Measurements from ENCODE around the gene ZNF615.
"Not testable (repeated sequence)": the region's sequence is repeated elsewhere in the genome, so short reads cannot be mapped to it uniquely, and the experiment has no call there.

ZNF615 gene

DNA sequence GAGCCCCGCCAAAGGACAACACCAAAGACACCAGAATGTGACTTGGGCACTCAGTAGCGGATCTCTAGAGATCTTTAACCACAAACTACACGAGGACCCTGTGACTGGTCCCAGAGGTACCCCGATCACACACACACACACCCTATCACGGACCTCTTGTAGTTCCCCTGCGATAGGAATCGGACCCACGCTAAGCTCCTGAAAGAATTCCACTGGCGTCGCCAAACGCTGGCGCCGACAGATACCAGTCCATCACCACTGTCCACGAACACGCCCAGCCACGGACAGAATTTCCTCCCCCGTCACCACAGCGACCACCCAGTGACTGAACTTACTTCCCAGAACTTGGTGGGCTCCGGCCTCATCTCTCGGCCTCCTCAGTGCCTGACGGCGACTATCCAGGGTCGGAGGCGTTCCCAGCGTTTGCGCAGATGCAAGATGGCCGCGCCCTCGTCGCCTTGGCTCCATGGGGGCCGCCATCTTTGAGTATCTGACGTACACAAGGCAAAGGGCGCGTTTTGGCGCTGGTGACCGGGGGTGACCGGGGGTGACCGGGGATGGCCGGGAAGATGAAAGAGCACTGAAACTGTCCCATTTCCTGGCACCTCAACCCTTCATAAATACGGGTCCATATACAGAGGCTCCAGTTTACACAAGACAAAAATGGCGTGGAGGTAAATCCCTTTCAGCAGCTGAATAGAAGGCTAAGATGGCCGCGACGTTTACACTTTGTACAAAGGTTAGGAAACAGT, at the start of gene ZNF615:
Gene ZNF615 (minus strand): TSS at position 406 of the 752 bp plus-strand sequence. CDS start 4,500 bp downstream, outside the sequence.
- DNase-seq (ENCODE audit: low read depth in 2 of 2), result peak; percentile 74 to 79

DNA sequence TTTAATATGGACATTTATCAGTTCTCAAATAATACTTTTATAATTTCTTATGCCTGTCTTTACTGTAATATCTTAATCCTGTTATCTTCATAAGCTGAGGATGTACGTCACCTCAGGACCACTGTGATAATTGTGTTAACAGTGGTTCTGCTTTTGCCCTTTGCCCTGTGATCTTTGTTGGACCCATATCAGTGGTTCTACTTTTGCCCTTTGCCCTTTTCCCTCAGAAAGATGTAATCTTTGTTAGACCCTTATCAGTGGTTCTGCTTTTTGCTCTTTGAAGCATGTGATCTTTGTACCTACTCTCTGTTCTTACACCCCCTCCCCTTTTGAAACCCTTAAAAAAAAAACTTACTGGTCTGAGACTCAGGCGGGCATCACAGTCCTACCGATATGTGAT, 48.5 kb upstream of the ZNF615 start:
- DNase-seq (ENCODE audit: low read depth in 2 of 2), result not testable (repeated sequence)

DNA sequence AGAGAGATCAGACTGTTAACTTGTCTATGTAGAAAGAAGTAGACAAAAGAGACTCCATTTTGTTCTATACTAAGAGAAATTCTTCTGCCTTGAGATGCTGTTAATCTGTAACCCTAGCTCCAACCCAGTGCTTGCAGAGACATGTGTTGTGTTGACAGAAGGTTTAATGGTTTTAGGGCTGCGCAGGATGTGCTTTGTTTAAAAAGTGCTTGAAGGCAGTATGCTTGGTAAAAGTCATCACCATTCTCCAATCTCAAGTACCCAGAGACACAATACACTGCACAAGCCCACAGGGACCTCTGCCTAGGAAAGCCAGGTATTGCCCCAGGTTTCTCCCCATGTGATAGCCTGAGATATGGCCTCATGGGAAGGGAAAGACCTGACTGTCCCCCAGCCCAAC, 43.7 kb upstream of the ZNF615 start:
- DNase-seq (ENCODE audit: low read depth in 2 of 2), result not testable (repeated sequence)

DNA sequence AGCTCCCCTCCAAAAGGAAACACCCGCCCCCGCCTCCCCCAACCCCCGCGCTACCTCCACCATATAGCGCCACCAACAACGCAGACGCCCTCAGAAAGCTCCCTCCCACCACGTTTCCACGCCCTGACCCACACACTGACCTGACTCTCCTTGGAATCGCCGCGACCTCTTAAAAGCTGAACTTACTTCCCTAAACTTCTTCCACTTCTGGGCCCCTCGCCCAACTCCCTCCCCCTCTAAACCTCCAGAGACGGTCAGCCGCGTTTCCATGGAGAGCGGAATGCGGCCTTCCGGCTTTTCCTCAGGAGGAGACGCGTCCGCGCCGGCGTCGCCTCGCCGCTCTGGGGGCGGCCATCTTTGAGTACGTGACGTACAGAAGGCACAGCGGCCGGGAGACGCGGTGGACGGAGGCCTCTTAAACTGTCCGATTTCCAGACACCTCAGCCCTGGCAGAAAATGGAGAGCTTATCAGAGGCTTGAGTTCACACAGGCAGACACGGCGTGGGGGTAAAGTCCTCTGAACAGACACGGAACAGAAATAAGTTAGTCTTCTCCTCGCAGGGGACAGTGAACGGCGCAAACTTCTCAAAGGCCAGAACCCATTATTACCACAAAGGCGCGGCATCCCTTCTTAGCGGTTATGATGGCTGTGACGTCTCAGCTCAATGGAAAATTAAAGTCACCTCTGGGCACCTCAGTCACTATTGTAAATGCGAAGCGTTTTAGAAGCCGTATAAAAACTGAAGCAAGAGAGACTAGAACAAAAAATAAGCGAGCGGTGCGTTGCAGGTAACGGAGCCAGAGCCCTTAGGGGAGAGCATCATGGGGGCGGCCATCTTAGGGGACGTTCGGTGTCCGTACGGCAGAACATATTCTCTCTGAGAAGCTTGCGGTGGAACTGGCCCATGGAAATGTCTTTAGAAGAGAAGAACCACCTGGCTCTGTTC, 40.8 kb upstream of the ZNF615 start, which contains the start of gene ZNF432:
Gene ZNF432 (minus strand): TSS at position 284 of the 947 bp plus-strand sequence. CDS start 1,970 bp downstream, outside the sequence.
- DNase-seq (ENCODE audit: low read depth in 2 of 2), result peak; percentile 64 to 66

DNA sequence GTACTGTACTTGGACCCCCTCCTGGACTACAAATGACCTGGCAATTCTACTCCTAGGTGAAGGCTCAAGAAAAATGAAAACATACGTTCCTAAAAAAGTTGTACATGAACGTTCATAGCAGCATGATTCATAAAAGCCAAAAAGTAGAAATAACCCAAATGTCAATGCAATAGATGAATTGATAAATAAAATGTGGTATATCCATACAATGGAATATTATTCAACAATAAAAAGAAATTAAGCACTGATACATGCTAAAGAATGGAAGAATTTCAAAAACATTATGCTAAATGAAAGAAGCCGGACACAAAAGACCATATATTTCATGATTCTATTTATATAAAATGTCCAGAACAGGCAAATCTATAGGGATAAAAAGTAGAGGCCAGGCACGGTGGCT, 31.2 kb upstream of the ZNF615 start:
- DNase-seq (ENCODE audit: low read depth in 2 of 2), result no peak

DNA sequence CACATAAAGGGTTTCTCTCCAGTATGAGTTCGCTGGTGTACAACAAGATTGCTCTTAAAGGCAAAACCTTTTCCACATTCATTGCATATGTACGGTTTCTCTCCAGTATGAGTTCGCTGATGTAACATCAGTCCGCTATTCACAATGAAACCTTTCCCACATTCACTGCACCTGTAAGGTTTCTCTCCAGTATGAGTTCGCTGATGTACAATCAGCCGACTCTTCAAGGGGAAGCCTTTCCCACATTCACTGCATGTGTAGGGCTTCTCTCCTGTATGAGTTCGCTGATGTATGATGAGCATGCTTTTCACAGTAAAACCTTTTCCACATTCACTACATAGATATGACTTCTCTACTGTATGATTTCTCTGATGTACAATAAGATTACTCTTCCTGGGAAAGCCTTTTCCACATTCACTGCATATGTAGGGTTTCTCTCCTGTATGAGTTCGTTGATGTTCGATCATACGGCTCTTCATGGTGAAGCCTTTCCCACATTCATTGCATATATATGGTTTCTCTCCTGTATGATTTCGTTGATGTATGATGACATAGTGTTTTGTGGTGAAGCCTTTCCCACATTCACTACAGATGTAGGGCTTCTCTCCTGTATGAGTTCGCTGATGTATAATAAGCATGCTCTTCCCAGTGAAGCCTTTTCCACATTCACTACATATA, 26.2 kb upstream of the ZNF615 start:
- no peak for DNase-seq (ENCODE audit: low read depth in 2 of 2)

DNA sequence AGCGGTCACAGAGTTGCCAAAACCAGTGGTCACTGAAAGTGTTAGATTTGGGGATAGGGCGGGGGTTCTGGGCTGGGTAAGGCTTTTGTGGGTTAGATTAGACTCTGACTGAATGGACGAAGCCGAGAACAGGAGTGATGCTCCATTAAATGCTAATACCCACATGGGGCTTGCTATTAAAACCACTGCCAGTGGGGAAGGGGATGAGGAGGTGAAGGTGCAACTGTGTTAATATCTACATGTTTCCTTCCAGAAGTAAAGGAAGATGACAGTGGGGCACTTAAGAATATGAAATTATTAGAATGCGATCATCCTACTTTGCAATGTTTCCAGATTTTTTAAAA, 20.7 kb upstream of the ZNF615 start:
- no peak for DNase-seq (ENCODE audit: low read depth in 2 of 2)

DNA sequence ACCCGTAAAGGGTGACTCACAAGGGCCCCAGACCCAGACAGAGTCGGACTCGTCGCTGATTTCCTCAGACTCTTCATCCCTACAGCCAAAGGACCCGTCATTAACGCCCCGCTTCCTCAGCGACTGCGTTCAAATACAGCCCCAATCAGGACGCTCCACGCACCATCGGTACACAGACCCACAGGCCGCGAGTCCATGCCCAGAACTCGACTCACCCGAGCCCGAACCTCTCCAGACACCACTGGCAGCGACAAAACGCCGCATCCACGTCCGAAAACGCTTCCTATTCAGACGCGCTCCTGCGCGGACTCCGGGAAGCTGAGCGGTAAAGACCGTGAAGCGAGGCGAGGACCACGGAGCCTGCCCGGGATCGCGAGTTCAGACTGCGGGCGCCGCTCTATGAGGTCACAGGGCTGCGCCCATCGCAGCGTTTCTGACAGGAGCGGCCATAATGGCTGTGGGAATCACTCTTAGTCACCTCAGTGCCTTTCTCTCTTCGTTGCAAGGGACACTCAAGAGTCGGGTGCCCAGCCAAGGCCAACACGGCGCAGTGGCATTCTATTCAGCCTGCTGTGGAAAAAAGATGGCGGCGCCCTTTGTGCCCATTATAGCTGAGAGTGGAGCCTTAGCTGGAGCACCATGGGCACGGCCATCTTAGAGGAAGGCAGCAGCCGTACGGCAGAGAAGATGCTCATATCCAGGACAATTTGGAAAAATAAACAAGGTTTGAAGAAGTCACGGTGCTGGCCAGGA, 20.2 kb upstream of the ZNF615 start, which contains the start of gene ZNF614:
Gene ZNF614 (minus strand): TSS at position 353 of the 753 bp plus-strand sequence. CDS start 2,634 bp downstream, outside the sequence.
- DNase-seq (ENCODE audit: low read depth in 2 of 2), result peak; percentile 70 to 74

DNA sequence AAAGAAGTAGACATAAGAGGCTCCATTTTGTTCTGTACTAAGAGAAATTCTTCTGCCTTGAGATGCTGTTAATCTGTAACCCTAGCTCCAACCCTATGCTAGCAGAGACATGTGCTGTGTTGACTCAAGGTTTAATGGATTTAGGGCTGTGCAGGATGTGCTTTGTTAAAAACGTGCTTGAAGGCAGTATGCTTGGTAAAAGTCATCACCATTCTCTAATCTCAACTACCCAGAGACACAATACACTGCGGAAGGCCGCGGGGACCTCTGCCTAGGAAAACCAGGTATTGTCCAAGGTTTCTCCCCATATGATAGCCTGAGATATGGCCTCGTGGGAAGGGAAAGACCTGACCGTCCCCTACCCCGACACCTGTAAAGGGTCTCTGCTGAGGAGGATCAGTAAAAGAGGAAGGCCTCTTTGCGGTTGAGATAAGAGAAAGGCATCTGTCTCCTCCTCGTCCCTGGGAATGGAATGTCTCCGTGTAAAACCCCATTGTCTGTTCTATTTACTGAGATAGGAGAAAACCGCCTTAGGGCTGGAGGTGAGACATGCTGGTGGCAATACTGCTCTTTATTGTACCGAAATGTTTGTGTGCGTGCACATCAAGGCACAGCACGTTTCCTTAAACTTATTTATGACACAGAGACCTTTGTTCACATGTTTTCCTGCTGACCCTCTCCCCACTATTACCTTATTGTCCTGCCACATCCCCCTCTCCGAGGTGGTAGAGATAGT, 18.4 kb upstream of the ZNF615 start:
- not testable (repeated sequence) for DNase-seq (ENCODE audit: low read depth in 2 of 2)

DNA sequence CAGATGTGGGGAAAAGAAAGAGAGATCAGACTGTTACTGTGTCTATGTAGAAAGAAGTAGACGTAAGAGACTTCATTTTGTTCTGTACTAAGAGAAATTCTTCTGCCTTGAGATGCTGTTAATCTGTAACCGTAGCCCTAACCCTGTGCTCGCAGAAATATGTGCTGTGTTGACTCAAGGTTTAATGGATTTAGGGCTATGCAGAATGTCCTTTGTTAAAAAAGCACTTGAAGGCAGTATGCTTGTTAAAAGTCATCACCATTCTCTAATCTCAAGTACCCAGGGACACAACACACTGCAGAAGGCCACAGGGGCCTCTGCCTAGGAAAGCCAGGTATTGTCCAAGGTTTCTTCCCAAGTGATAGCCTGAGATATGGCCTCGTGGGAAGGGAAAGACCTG, 16.5 kb upstream of the ZNF615 start:
- not testable (repeated sequence) for DNase-seq (ENCODE audit: low read depth in 2 of 2)

DNA sequence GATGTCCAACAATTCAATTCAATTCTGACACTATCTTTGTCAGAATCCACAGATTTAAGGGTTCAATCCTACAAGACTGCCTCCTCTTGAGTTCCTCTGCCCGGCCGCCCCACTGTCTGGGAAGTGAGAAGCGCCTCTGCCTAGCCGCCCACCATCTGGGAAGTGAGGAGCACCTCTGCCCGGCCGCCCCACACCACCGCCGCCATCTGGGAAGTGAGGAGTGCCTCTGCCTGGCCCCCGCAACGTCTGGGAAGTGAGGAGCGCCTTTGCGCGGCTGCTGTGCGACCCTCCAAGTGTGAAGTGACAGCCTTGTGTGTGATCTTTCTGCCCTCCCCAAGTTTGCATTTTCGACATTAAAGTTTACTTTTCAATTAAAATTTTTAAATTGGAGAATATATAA, 14.2 kb upstream of the ZNF615 start:
- DNase-seq (ENCODE audit: low read depth in 2 of 2), result no peak

DNA sequence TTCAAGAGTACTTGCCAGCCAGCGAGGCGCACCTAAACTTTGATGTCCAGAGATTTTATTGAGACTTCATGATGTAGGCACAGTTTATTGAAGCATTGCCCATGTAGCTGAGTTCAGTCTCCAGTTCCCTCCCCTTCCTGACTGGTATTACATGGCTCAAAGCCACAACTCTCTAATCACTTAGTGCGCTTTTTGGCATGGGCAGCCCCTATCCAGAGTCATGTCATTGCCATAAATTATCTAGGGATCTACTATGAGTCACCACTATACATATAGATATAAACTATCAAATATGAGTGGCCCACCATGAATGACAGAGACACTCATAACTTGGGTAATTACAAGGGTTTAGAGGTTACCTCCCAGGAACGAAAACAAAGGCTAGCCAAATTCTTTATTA, 12.5 kb upstream of the ZNF615 start:
- no peak for DNase-seq (ENCODE audit: low read depth in 2 of 2)

DNA sequence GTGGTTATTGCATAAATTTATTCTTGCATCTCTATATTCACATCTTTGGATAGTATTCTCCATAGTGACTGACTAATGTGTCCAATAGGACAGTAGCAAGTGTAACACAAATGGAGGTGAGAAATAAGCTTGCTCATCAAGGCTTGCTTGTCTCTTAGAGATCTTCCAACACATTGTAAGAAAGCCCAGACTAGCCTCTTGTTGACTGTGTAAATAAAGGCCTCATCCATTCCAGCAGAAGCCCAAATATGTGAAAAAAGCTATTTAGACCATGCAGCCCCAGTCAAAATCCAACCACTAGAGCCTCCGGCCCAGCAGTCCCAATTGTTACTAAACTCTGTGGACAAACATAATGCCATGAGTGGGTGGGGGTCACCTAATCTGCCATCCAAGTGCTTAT, 2.7 kb upstream of the ZNF615 start:
- DNase-seq (ENCODE audit: low read depth in 2 of 2), result no peak

DNA sequence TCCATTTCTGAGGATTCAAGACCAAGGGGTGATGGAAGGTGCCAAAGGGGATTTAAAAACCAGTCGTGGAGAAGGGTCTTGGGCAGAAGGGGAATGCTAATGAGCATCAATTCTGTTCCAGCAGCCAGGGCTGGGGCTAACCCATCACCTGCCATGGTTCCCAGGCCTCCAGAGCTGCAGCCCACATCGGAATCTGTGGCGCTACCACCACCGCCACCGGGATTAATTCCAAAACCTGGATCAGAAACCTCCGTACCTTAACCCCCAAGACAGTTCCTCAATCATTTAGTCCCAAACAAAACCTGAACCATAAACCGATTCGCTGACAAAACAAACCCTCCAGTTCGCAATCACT, 583 bp downstream of the ZNF615 start:
- no peak for DNase-seq (ENCODE audit: low read depth in 2 of 2)

DNA sequence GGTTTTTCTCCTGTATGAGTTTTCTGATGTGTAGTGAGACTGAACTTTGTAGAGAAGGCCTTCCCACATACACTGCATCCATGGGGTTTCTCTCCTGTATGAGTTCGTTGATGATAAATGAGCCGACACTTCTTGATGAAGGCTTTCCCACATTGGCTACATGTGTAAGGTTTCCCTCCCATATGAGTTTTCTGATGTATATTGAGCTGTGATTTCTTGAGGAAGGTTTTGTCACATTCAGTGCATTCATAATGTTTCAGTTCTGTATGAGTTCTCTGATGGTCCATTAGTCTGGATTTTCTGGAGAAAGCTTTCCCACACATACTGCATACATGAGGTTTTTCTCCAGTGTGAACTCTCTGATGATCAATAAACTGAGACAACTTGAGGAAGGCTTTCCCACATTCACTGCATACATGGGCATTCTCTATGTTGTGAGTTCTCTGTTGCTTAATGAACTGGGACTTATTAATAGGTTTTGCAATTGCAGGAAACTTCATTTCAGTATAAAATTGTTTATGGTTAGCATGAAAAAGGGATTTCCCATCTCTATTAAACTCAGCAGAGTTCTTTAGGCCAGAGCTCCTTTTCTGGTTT, 13.9 kb downstream of the ZNF615 start:
- DNase-seq (ENCODE audit: low read depth in 2 of 2), result no peak

DNA sequence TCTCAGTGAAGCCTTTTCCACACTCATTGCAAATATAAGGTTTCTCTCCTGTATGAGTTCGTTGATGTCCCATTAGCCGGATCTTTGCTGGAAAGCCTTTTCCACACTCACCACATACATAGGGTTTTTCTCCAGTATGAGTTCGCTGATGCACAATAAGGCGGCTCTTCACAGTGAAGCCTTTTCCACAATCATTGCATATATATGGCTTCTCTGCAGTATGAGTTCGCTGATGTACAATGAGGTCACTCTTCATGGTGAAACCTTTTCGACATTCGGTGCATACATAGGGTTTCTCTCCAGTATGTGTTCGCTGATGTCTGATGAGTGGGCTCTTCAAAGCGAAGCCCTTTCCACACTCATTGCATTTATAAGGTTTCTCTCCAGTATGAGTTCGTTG, 14.6 kb downstream of the ZNF615 start:
- DNase-seq (ENCODE audit: low read depth in 2 of 2), result no peak

DNA sequence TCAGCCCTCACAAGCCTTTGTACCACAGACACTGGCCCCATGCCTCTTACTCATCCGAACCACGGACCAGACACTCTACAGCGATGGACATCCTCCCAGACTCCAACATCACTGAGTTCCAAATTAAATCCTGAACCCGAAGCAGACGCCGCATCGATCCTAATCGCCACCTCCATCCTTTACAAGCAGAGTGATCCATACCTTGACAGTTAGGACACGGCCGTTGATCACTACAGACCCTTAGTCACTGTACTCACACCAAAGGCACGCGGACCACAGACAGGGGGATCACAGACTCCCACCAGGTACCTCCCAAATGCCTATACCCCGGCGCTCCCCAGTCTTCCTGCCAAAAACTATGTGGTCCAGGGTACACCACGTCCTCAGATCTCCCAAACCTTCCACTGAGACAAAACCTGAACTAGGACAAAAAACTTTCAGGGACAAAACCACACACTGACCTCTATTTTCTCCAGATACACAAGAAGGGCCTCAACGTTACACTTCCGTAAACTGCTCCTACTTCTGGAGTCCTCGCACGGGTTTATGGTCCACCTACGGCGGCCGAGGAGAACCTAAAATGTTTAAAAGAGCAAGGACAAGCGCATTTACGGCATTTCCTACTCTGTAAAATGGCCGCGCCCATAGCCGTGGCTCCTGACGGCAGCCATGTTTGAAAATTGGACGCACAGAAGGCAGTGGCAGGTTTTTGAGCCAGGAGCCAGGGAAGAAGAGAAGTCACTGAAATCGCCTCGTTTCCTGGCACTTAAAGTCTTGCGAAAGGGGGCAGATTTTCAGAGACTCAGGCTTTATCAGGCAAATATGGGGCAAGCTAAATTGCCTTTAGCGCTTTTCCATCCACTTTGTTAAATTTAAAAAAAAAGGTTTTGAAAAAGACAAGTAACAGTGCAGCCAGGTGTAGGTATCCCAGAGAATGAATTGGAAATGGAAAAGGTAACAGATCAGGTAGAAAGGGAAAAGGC, 21.4 kb downstream of the ZNF615 start, which contains the start of gene ZNF350:
Gene ZNF350 (minus strand): TSS at position 532 of the 983 bp plus-strand sequence. CDS start 12,480 bp downstream, outside the sequence.
- DNase-seq (ENCODE audit: low read depth in 2 of 2), result peak; percentile 69 to 71

DNA sequence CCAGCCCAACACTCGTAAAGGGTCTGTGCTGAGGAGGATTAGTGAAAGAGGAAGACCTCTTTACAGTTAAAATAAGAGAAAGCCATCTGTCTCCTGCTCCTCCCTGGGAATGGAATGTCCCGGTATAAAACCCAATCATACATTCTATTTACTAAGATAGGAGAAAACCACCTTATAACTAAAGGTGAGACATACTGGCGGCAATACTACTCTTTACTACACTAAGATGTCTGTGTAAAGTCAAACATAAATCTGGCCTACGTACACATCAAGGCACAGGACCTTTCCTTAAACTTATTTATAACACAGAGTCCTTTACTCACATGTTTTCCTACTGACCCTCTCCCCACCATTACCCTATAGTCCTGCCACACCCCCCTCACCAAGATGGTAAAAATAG, 24.6 kb downstream of the ZNF615 start:
- DNase-seq (ENCODE audit: low read depth in 2 of 2), result no peak

DNA sequence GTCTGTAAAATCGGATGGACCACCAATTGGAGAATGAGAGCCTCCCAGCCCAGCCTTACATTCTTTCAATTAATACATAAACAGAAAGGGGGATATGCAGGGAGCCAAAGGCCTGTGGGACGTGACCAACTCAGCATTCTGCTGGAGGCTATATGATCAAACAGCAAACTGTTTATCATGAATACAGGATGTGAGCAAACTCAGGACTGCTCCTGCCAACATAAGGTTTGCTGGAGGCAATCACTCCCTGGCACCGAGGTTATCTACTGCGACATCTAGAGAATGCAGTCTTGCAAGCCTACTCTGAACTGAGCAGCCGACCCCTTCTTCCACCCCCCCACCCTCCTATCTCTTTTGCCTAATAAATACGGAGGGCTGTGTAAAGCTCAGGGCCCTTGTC, 27.1 kb downstream of the ZNF615 start:
- DNase-seq (ENCODE audit: low read depth in 2 of 2), result not testable (repeated sequence)
